NCI-H510A (cell line): ENCODE data around the gene UNC5C.
"Not testable (repeated sequence)": the region's sequence is repeated elsewhere in the genome, so short reads cannot be mapped to it uniquely, and the experiment has no call there.

Experiments
- DNase-seq: peaks from one replicate; lab custom pipeline; 2025; lab: John Stamatoyannopoulos, UW

The UNC5C gene

GRCh38 chr4:95178938-95179337, 369.8 kb downstream of the UNC5C start:
- DNase-seq, result no peak

GRCh38 chr4:95171377-95171776, 377.4 kb downstream of the UNC5C start:
- DNase-seq, result not testable (repeated sequence)

DNA sequence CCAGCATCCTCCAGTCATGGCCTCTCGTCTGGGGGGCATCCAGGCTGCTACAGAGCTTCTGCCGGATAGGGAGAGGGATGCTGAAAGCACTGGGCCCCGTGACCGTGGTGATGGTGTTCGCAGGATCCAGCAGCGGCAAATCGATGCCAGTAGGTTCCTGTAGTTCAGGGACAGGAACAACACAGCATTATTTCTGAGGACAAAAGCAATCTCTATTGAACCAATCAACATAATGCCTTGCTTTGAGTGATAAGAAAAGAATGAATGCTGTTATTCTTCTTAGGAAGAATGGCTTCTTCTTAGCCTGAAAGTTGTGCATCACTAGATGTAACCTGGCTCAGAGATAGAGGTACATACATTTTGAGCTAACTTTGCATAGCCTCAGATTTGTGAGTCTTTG, 378.6 kb downstream of the UNC5C start:
- DNase-seq, result no peak

- DNase-seq, result no peak
Measured at GRCh38 chr4:95167805-95168204, 381.0 kb downstream of the UNC5C start.

DNA sequence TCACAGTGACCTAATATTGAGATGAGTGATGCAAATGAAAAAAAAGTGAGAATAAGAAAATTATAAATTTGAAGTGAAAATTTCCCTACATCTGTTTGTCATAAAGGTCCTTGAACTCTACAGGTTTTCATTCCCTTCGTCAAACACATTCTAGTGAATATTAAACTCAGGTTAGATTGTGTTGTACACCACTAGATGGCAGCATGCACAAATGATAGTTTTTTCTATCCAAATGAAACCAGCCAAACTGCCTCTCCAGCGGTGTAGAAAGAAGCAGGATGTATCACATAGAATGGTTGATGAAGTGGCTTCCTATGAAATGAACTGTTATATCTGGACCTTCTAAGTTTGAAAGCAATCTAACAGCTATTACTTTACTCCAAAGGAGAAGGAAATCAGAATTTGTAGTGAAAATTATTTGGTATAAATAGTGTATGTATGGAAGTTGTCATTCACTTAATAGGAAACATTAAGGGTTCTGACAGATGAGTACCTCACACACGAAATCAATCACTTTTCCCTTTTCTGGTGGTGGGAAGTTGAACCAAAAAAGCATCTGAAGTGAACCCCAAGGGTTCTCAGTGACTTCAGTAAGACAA, 382.7 kb downstream of the UNC5C start:
- peak; percentile 38 for DNase-seq

GRCh38 chr4:95162867-95163266, 385.9 kb downstream of the UNC5C start:
- DNase-seq, result no peak

GRCh38 chr4:95161781-95162469, 386.8 kb downstream of the UNC5C start:
- no peak for DNase-seq

GRCh38 chr4:95159384-95159783, 389.4 kb downstream of the UNC5C start:
- DNase-seq, result no peak

DNA sequence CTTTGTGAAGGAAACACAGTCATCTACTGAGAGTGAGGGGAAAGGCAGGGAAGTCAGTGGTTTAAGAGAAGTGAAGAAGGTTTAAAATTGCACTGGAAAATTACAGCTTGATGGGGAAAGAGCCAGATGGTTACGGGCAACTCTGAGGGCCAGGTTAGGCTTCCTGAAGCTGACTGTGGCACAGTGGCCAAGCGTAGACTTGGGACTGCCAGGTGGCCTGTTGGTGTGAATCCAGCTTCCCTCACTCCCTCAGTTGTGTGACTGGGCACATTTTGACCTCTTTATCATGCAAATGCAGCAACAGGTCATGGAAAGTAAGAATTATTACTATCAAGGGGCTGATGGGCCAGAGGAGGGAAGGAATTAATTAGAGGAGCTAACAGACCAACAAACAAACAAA, 390.1 kb downstream of the UNC5C start:
- no peak for DNase-seq

- no peak for DNase-seq
Measured at GRCh38 chr4:95158045-95158444, 390.7 kb downstream of the UNC5C start.

- no peak for DNase-seq
Measured at GRCh38 chr4:95157596-95157995, 391.2 kb downstream of the UNC5C start.

- DNase-seq, result no peak
Measured at GRCh38 chr4:95156452-95156765, 392.4 kb downstream of the UNC5C start.

DNA sequence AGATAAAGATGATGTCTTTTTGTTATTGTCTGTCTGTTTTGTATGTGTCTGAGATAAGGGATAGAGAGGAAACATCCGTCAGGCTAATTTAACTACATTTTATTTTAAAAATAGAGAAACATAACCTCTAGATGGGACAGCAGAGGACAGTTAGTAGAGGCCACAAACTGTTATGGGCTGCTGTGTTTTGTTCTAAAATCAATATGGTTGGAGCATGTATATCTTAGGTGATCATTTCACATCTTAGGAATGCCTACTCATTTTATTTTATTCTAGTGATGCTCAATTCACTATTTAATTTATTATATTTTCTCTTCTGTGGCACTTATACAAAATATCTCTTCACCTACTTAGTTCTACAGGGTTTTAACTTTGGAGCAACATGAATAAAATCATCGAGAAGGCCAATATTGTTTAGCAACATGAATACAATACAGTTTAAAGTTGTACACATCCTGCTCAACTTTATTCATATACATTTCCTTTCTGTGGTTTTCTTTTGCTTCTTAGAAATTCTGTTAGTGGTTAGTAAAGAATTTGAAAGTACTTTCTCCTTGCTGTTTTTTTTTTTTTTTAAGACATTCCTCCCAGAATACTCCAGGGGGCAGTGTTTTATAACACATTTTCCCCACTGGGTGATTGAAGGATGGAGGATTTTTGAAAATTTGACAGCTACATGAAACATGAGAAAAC, 392.9 kb downstream of the UNC5C start:
- DNase-seq, result no peak

DNA sequence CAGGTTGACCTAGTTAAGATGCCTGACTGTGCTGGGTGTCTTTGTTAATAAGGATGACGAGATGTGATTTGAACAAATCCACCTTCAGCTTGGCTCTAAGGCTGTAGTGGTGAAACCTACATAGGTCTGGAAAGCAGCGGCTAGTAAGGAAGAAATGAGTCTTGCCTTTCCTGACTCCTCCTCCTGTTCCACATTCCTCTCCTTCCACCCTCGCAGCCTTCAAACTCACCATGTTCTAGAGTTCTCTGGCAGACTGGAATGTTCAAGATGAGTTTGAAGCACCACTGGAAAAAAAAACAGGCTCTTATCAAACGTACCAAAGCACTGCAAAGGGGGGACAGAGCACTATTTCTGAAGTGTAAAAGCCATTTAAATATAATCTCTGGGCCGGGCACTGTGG, 395.6 kb downstream of the UNC5C start:
- no peak for DNase-seq

DNA sequence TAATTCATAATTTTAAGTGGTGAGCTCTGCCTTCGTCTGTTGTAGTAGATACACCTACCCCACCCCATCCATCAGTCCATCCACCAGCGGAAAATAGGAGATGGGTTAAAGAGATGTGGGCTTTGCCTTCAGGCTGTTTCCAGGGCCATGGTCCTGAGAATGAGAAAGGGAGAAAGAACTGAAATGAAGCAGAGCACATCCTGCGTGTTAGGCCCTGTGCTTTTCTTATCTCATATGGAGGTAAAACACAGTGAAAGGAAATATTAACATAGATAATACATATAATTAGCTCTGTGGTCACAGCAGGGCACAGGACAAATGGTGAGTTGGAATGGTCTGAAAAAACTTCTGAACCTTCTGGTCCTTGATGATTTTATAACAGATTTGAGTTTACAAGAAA, 397.5 kb downstream of the UNC5C start:
- DNase-seq, result no peak

GRCh38 chr4:95142932-95143331, 405.8 kb downstream of the UNC5C start:
- DNase-seq, result no peak

GRCh38 chr4:95141361-95141760, 407.4 kb downstream of the UNC5C start:
- no peak for DNase-seq

DNA sequence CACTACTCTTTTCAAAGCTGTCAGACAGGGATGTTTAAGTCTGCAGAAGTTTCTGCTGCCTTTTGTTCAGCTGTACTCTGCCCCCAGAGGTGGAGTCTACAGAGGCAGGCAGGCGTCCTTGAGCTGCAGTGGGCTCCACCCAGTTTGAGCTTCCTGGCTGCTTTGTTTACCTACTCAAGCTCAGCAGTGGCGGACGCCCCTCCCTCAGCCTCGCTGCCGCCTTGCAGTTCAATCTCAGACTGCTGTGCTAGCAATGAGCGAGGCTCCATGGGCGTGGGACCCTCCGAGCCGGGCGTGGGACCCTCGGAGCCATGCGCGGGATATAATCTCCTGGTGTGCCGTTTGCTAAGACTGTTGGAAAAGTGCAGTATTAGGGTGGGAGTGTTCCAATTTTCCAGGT, 409.3 kb downstream of the UNC5C start:
- DNase-seq, result not testable (repeated sequence)

- not testable (repeated sequence) for DNase-seq
Measured at GRCh38 chr4:95134016-95134415, 414.8 kb downstream of the UNC5C start.

- no peak for DNase-seq
Measured at GRCh38 chr4:95129821-95130311, 418.9 kb downstream of the UNC5C start.

- no peak for DNase-seq
Measured at GRCh38 chr4:95129031-95129430, 419.7 kb downstream of the UNC5C start.

GRCh38 chr4:95124906-95125504, 423.8 kb downstream of the UNC5C start:
- no peak for DNase-seq

GRCh38 chr4:95122001-95122400, 426.8 kb downstream of the UNC5C start:
- DNase-seq, result no peak
